SIG-M5 treated with dmso at 0.1 percent for 504 hours (cell line): Measurements from ENCODE around the gene CTNND2.
A peak's percentile ranks its signal among the peaks of the same experiment; 100 is the strongest.

Source experiments
- DNase-seq: peaks from one replicate; lab custom pipeline; 2025; ENCODE audit not compliant: unreplicated experiment; lab: John Stamatoyannopoulos, UW

The CTNND2 gene

GRCh38 chr5:11212706-11213105, 691.5 kb downstream of the CTNND2 start:
- DNase-seq, result no peak

GRCh38 chr5:11197726-11198125, 706.5 kb downstream of the CTNND2 start:
- DNase-seq, result no peak

GRCh38 chr5:11191673-11192072, 712.6 kb downstream of the CTNND2 start:
- no peak for DNase-seq

- peak; percentile 22 for DNase-seq
These were observed 721.7 kb downstream of the CTNND2 start for GRCh38 chr5:11182441-11183080.

GRCh38 chr5:11181940-11182339, 722.3 kb downstream of the CTNND2 start:
- no peak for DNase-seq

- no peak for DNase-seq
These were observed 723.4 kb downstream of the CTNND2 start for GRCh38 chr5:11180890-11181289.

- DNase-seq, result no peak
These were observed 726.1 kb downstream of the CTNND2 start for GRCh38 chr5:11177999-11178711.

GRCh38 chr5:11174591-11174990, 729.7 kb downstream of the CTNND2 start:
- no peak for DNase-seq

- DNase-seq, result no peak
These were observed 731.8 kb downstream of the CTNND2 start for GRCh38 chr5:11172484-11172883.

- no peak for DNase-seq
These were observed 733.0 kb downstream of the CTNND2 start for GRCh38 chr5:11171236-11171635.

- no peak for DNase-seq
These were observed 737.3 kb downstream of the CTNND2 start for GRCh38 chr5:11166923-11167322.

GRCh38 chr5:11164531-11165294, 739.5 kb downstream of the CTNND2 start:
- no peak for DNase-seq

GRCh38 chr5:11157132-11157531, 747.1 kb downstream of the CTNND2 start:
- no peak for DNase-seq

- no peak for DNase-seq
These were observed 750.4 kb downstream of the CTNND2 start for GRCh38 chr5:11153670-11154382.

GRCh38 chr5:11152368-11152767, 751.9 kb downstream of the CTNND2 start:
- no peak for DNase-seq

- DNase-seq, result no peak
These were observed 753.3 kb downstream of the CTNND2 start for GRCh38 chr5:11150976-11151375.

GRCh38 chr5:11148810-11149539, 755.3 kb downstream of the CTNND2 start:
- DNase-seq, result no peak

GRCh38 chr5:11146171-11146570, 758.1 kb downstream of the CTNND2 start:
- no peak for DNase-seq

- DNase-seq, result no peak
These were observed 760.6 kb downstream of the CTNND2 start for GRCh38 chr5:11143456-11144267.
